HG02678 (cell line): ENCODE data around the gene TNFAIP6.
A peak's percentile ranks its signal among the peaks of the same experiment; 100 is the strongest.
"Not testable (repeated sequence)": the region's sequence is repeated elsewhere in the genome, so short reads cannot be mapped to it uniquely, and the experiment has no call there.

ENCODE experiments used
- ATAC-seq: cut with Tn5 transposase; IDR thresholded peaks from one replicate; pipeline ENCODE4 v1.9.1; 2021; ENCODE audit warnings: mild to moderate bottlenecking, moderate library complexity; ENCODE audit not compliant: unreplicated experiment

Gene TNFAIP6

DNA sequence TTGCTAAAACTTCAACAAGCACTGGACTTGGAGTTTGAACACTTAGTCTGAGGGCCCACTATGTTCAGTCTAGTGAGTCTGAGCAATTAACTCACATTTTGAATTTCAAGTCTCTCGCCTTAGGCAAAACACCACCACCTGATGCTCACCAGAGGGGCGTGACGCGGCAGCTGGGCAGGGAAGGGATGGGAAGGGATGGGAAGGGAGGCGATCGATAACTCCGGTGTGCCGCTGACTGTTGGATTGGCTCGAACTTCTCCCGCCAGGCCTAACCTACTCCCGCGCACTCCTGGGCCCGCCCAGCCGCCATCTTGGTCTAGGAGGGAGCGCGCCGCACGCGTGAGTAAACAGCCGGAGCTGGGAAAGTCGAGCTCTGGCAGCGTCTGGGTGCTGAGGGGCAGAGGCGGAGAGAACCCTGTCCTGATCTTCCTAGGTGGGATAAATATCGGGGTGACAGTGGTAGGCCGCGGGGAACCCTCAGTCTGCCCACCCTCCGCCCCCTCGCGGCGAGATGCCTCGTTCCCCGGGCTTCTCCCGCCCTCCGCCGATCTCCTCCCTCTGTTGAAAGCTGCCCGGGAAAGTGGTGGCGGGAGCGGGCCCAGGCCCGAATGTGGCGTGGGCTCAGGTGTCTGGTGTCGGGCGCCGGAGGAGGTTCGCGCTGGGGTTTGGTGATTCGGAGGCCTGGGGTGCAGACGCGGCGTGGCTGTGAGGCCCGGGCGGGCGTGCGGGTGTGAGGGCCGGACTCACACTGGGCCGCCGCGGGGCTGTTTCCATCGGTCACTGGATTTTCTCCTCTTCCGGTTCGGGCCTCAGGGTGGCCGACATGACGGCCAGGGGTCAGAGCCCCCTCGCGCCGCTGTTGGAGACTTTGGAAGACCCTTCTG lies 52.5 kb downstream of the TNFAIP6 start, which contains the start of gene RIF1:
RIF1 (plus strand) TSS at position 302 of the 884 bp plus-strand sequence; CDS start at position 824, 522 bp downstream.
- peak; percentile 94 for ATAC-seq

DNA sequence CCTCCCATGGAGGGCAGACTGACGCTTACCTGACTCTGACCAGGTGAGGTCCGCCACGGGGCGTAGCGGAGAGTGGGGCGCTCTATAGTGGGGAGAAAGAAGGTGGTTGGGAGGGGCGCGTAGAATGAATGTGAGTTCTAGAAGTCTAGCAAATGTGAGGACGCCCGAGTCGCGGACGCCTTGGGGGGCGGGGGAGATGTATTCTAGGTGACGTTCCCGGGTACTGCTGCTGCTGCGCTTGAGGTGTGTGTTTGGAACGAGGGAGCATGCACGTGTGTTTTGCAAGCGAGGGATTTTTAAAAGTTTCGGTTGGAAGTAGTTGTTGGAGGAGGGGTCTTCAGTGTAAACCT lies 53.1 kb downstream of the TNFAIP6 start:
- ATAC-seq = peak; percentile 35

DNA sequence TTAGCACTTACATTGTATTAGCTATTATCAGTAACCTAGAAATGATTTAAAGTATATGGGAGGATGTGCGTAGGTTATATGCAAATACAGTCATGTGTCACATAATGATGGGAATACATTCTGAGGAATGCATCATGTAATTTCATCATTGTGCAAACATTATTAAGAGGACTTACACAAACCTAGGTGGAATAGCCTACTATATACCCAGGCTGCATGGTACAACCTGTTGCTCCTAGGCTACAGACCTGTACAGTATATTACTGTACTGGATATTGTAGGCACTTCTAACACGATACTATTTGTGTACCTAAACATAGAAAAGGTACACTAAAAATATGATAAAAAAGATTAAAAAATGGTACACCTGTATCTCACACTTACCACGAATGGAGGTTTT lies 60.3 kb downstream of the TNFAIP6 start:
- no peak for ATAC-seq

DNA sequence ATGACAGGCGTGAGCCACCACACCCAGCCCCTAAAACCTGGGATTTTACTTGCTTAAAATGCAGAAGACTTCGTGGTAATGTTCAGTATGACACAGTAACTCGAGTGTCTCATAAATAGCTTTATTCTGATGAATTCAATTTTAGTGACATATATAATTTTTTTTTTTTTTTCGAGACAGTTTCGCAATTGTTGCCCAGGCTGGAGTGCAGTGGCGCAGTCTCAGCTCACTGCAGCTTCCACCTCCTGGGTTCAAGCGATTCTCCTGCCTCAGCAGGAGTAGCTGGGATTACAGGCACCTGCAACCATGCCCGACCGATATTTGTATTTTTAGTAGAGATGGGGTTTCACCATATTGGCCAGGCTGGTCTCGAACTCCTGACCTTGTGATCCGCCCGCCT lies 64.3 kb downstream of the TNFAIP6 start:
- ATAC-seq = not testable (repeated sequence)

DNA sequence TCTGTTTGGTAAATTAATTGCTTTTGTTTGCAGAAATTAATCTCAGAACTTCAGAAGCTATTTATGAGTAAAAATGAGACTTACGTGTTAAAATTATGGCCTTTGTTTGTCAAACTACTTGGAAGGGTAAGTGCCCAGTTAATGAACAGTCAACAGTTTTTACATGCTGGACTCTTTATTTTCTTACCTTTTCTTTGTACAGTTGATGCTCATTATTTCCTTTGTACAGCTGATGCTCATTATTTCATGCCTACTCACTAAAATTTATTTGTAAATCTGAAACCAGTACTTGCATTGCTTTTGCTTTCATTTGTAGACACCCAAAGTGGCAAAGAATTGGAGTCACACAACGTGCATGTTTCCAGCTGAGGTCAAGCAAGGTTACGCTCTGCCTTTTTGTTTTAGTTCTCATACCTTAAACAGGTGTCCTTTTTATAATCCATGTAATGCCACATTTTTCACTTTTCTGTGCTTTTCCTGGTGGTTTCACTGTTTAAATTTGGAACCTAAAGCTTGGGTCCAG lies 65.6 kb downstream of the TNFAIP6 start:
- ATAC-seq = peak; percentile 81

DNA sequence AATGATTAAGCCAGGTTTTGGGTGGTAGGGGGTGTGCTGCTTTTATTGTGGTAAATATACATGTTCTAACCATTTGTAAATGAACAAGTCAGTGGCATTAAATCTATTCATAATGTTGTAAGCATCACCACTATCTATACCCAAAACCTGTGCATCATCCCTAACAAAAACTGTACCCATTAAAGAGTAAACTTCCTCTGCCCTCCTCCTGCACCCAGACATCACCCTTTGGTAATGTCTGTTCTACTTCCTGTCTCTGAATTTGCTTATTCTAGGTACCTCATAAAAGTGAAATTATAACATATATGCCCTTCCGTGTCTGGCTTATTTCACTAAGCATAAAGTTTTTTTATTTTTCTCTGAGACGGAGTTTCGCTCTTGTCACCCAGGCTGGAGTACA lies 66.4 kb downstream of the TNFAIP6 start:
- ATAC-seq = no peak
